CD14-positive monocyte (primary cell): ENCODE measurements around the gene DAPK2. TPM values are rescaled to one million over a fixed set of nuclear protein-coding genes. Genes with fewer than 3 reads are reported as not detected.
"Not testable (repeated sequence)": the region's sequence is repeated elsewhere in the genome, so short reads cannot be mapped to it uniquely, and the experiment has no call there.

Experiments used
- DNase-seq, 3 donors: peaks; one replicate each; pipeline ENCODE4 v3.0.0-alpha.2; 2011 to 2022
- H2AFZ ChIP-seq: 2 replicates; pipeline ENCODE4 v1.6.0; 2012; ENCODE audit warnings: mild to moderate bottlenecking, low read depth, low read length, inconsistent platforms; ENCODE audit not compliant: insufficient read depth, poor library complexity, severe bottlenecking
- H3K27ac ChIP-seq, 2 donors: 1 replicate in 1 of 2; 2 replicates in 1 of 2; pipeline ENCODE4 v1.5.1; 2012 to 2013; ENCODE audit warnings: low read length in 2 of 2, control low read depth in 1 of 2, inconsistent platforms in 1 of 2, low read depth in 1 of 2, mild to moderate bottlenecking in 1 of 2
- H3K27me3 ChIP-seq, 2 donors: one replicate each; pipeline versions ENCODE4 v1.6.0 to v1.6.1; 2011 to 2013; ENCODE audit warnings: low read length in 2 of 2; ENCODE audit not compliant: control insufficient read depth in 2 of 2, insufficient read depth in 2 of 2
- H3K36me3 ChIP-seq, 2 donors: replicated peaks in 1 of 2; 1 replicate in 1 of 2; 2 replicates in 1 of 2; pipeline versions ENCODE4 v1.5.1 to v1.6.1; 2012 to 2013; ENCODE audit warnings: low read length in 2 of 2, control low read depth in 1 of 2, inconsistent platforms in 1 of 2, mild to moderate bottlenecking in 1 of 2; ENCODE audit not compliant: insufficient read depth in 2 of 2, control insufficient read depth in 1 of 2
- H3K4me1 ChIP-seq, 2 donors: 1 replicate in 1 of 2; 2 replicates in 1 of 2; pipeline versions ENCODE4 v1.5.1 to v1.6.1; 2012 to 2013; ENCODE audit warnings: low read length in 2 of 2, control low read depth in 1 of 2, inconsistent platforms in 1 of 2, mild to moderate bottlenecking in 1 of 2, moderate library complexity in 1 of 2; ENCODE audit not compliant: insufficient read depth in 2 of 2, control insufficient read depth in 1 of 2
- H3K4me2 ChIP-seq: replicated peaks from 2 replicates; pipeline ENCODE3; 2012; ENCODE audit warnings: low read length, moderate library complexity, mild to moderate bottlenecking; ENCODE audit not compliant: poor library complexity, severe bottlenecking; ENCODE audit errors: extremely low read depth
- H3K4me3 ChIP-seq, 3 experiments: fragments of 200-600 bp in 1 of 3; sonication (generic) in 1 of 3; replicated peaks in 1 of 3; 1 replicate in 2 of 3; 2 replicates in 1 of 3; pipeline ENCODE4 v1.5.1; 2011 to 2013; ENCODE audit warnings: low read length in 3 of 3, mild to moderate bottlenecking in 3 of 3, control low read depth in 2 of 3, low read depth in 2 of 3, inconsistent platforms in 1 of 3, moderate library complexity in 1 of 3
- H3K79me2 ChIP-seq: 2 replicates; pipeline ENCODE4 v1.6.0; 2012; ENCODE audit warnings: mild to moderate bottlenecking, control low read depth, inconsistent platforms, low read length, moderate library complexity; ENCODE audit not compliant: insufficient read depth
- H3K9ac ChIP-seq: 2 replicates; pipeline ENCODE4 v1.6.0; 2017; ENCODE audit warnings: low read length, mild to moderate bottlenecking; ENCODE audit not compliant: insufficient read depth, poor library complexity, severe bottlenecking
- H3K9me3 ChIP-seq, 2 donors: replicated peaks in 1 of 2; 1 replicate in 1 of 2; 2 replicates in 1 of 2; pipeline versions ENCODE4 v1.5.1 to v1.6.1; 2012 to 2013; ENCODE audit warnings: low read length in 2 of 2, control low read depth in 1 of 2; ENCODE audit not compliant: control insufficient read depth in 1 of 2, insufficient read depth in 1 of 2
- H4K20me1 ChIP-seq: 2 replicates; pipeline ENCODE4 v1.6.0; 2012; ENCODE audit warnings: mild to moderate bottlenecking, low read length, control low read depth, moderate library complexity; ENCODE audit not compliant: insufficient read depth
- H3K27ac Mint-ChIP-seq, 7 donors: one replicate each; pipeline ENCODE4 v1.8.0; 2020; ENCODE audit warnings: mild to moderate bottlenecking in 7 of 7, mixed read lengths in 7 of 7, moderate library complexity in 6 of 7, inconsistent platforms in 2 of 7
- H3K27me3 Mint-ChIP-seq, 3 donors: one replicate each; pipeline ENCODE4 v1.8.0; 2021 to 2022; ENCODE audit warnings: low read depth in 3 of 3, mild to moderate bottlenecking in 3 of 3, mixed read lengths in 3 of 3, moderate library complexity in 3 of 3, inconsistent platforms in 1 of 3
- H3K36me3 Mint-ChIP-seq, 2 donors: one replicate each; pipeline ENCODE4 v1.8.0; 2020; ENCODE audit warnings: mixed read lengths in 2 of 2, inconsistent platforms in 1 of 2, mild to moderate bottlenecking in 1 of 2
- H3K4me1 Mint-ChIP-seq: one replicate; pipeline ENCODE4 v1.8.0; 2020; ENCODE audit warnings: mild to moderate bottlenecking, mixed read lengths
- H3K4me3 Mint-ChIP-seq, 2 donors: one replicate each; pipeline ENCODE4 v1.8.0; 2020; ENCODE audit warnings: mild to moderate bottlenecking in 2 of 2, mixed read lengths in 2 of 2, moderate library complexity in 1 of 2
- H3K9me3 Mint-ChIP-seq, 7 donors: one replicate each; pipeline ENCODE4 v1.8.0; 2020 to 2022; ENCODE audit warnings: mixed read lengths in 7 of 7, mild to moderate bottlenecking in 6 of 7, moderate library complexity in 6 of 7, inconsistent platforms in 2 of 7
- WGBS: methylation state at CpG from one replicate; pipeline ENCODE4 v1.1.5; 2013; ENCODE audit warnings: missing lambda C conversion rate; ENCODE audit not compliant: insufficient coverage; 5-methylcytosine and 5-hydroxymethylcytosine counted together
- intact Hi-C, 2 donors: fragments of 100-400 bp; cut with micrococcal nuclease; formaldehyde crosslinking; loops; one replicate each; pipeline versions ENCODE4 v1.15.0 to v1.15.1; 2023
- polyA plus RNA-seq, 3 donors: library from polyadenylated mRNA; depleted of rRNA in 1 of 3; unstranded in 2 of 3; stranded (reverse) in 1 of 3; fragments of 300-500 nt in 2 of 3; fragments of >200 nt in 1 of 3; fragmentation: Illumina TruSeq in 2 of 3; gene quantifications; 1 replicate in 2 of 3; 2 replicates in 1 of 3; pipeline ENCODE4 v1.2.3, GENCODE V29; 2012 to 2021
- TF ChIP-seq, protein P1 (sequence below): fragments of 200-600 bp; IDR thresholded peaks from one replicate; pipeline ENCODE4 v1.8.0; 2022; ENCODE audit warnings: antibody characterized with exemption, mild to moderate bottlenecking

DAPK2 gene
- polyA plus RNA-seq, 3 donors = 0.59 to 4.1 (median 2.1) TPM

DNA sequence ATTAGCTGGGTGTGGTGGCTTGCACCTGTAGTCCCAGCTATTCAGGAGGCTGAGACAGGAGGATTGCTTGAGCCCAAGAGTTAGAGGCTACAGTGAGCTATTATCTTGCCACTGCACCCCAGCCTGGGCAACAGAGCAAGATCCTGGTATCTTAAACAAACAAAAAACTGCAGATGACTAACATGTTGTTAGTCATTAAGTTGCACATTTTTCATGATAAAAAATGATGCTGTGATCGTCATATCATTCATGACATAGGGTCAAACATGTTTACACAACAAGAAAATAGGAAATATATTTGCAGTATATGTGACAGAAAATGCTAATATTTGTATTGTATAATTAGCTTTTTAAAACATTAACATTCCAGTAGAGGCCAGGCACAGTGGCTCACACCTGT, 20.2 kb upstream of the DAPK2 start:
- Histone ChIP-seq H3K4me2 (no peak overlapping the region), H3K27me3 (no peaks in the 10 kb centered on the region), H2AFZ (no peak overlapping the region), H4K20me1 (no peaks in the 10 kb centered on the region), H3K9ac (no peak overlapping the region), H3K36me3 (peaks cover 0 to 7% of the 10 kb centered on the region in 2 donors), H3K4me1 (peaks cover 20 to 30% of the 10 kb centered on the region in 2 donors), H3K4me3 (no peak overlapping the region), H3K79me2 (no peaks in the 10 kb centered on the region), H3K9me3 (no peaks in the 10 kb centered on the region), H3K27ac (no peak overlapping the region)
- no CpG with 5 or more reads among the region's 1 CpG for WGBS
- Mint-ChIP-seq H3K4me1 (peaks cover 30% of the 10 kb centered on the region), H3K4me3 (no peak overlapping the region), H3K9me3 (peaks cover 0 to 2% (median 0%) of the 10 kb centered on the region in 7 donors), H3K27ac (no peak overlapping the region), H3K36me3 (peaks cover 2 to 3% of the 10 kb centered on the region in 2 donors), H3K27me3 (no peaks in the 10 kb centered on the region)
- DNase-seq = peak in 1 of 3 donors; percentile 21
- intact Hi-C loops = loop anchor here (5.0 kb wide), 2 partner anchors 174 to 314 kb away; no protein-coding TSS in a partner anchor
- TF ChIP-seq, protein P1, sequence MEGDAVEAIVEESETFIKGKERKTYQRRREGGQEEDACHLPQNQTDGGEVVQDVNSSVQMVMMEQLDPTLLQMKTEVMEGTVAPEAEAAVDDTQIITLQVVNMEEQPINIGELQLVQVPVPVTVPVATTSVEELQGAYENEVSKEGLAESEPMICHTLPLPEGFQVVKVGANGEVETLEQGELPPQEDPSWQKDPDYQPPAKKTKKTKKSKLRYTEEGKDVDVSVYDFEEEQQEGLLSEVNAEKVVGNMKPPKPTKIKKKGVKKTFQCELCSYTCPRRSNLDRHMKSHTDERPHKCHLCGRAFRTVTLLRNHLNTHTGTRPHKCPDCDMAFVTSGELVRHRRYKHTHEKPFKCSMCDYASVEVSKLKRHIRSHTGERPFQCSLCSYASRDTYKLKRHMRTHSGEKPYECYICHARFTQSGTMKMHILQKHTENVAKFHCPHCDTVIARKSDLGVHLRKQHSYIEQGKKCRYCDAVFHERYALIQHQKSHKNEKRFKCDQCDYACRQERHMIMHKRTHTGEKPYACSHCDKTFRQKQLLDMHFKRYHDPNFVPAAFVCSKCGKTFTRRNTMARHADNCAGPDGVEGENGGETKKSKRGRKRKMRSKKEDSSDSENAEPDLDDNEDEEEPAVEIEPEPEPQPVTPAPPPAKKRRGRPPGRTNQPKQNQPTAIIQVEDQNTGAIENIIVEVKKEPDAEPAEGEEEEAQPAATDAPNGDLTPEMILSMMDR = no peak

GRCh38 chr15:64060716-64061115, 14.4 kb upstream of the DAPK2 start:
- WGBS = 94% methylated on average over 26 of the region's 29 CpGs
- Mint-ChIP-seq H3K27me3 (peaks cover 0 to 1% (median 0%) of the 10 kb centered on the region in 3 donors), H3K36me3 (no peaks in the 10 kb centered on the region), H3K4me3 (no peak overlapping the region), H3K9me3 (peaks cover 0 to 12% (median 0%) of the 10 kb centered on the region in 7 donors), H3K27ac (no peak overlapping the region), H3K4me1 (peaks cover 8% of the 10 kb centered on the region)
- H3K27me3 ChIP-seq = no peaks in the 10 kb centered on the region
- H3K9me3 ChIP-seq = peaks cover 0 to 5% of the 10 kb centered on the region in 2 donors
- H3K4me1 ChIP-seq = peaks cover 8 to 9% of the 10 kb centered on the region in 2 donors
- no peak for DNase-seq
- H3K27ac ChIP-seq = no peak overlapping the region
- no peaks in the 10 kb centered on the region for H3K36me3 ChIP-seq
- no peak overlapping the region for H3K9ac ChIP-seq
- no peak overlapping the region for H3K4me2 ChIP-seq
- H3K79me2 ChIP-seq = no peaks in the 10 kb centered on the region
- TF ChIP-seq, protein P1 = no peak
- H2AFZ ChIP-seq = no peak overlapping the region
- H3K4me3 ChIP-seq = no peak overlapping the region
- H4K20me1 ChIP-seq = no peaks in the 10 kb centered on the region
- intact Hi-C loops = no loop called here

GRCh38 chr15:64059104-64059503, 12.8 kb upstream of the DAPK2 start:
- H3K27me3 ChIP-seq, H3K9ac ChIP-seq, H2AFZ ChIP-seq, intact Hi-C loops, H3K9me3 ChIP-seq, H4K20me1 ChIP-seq, H3K4me1 ChIP-seq, H3K36me3 Mint-ChIP-seq, H3K36me3 ChIP-seq, H3K27me3 Mint-ChIP-seq, H3K4me2 ChIP-seq, H3K4me3 Mint-ChIP-seq, H3K27ac ChIP-seq, H3K79me2 ChIP-seq, H3K4me3 ChIP-seq, H3K4me1 Mint-ChIP-seq: not testable (repeated sequence)
- peak in 1 of 3 donors; percentile 42 for DNase-seq
- Mint-ChIP-seq H3K27ac (peak overlapping the region in 2 of 7 donors; percentile 19 to 68), H3K9me3 (peaks cover 0 to 12% (median 0%) of the 10 kb centered on the region in 7 donors)
- WGBS = 30% methylated on average over 2 of the region's 2 CpGs
